ENCODE measurements around the gene CXXC4.

DNA sequence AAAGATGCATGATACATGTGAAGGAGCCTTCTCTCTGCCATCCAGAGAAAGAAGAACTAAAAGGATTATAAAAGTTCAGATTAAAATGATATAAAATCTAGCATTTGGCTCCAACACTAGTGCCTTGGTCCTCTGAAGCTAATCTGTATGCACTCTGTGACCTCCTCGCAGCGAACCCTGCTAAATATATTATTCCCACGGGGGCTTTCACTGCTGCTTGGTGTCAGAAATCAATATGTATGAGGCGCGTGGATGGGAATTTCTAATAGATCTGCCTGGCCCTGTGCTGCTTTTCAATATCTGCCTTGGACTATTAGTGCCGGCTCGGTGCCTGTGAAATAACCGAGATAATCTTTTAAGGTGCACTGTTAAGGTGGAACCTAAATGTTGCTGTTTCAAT, 69.7 kb downstream of the CXXC4 start:
- TF ChIP-seq, protein P1, sequence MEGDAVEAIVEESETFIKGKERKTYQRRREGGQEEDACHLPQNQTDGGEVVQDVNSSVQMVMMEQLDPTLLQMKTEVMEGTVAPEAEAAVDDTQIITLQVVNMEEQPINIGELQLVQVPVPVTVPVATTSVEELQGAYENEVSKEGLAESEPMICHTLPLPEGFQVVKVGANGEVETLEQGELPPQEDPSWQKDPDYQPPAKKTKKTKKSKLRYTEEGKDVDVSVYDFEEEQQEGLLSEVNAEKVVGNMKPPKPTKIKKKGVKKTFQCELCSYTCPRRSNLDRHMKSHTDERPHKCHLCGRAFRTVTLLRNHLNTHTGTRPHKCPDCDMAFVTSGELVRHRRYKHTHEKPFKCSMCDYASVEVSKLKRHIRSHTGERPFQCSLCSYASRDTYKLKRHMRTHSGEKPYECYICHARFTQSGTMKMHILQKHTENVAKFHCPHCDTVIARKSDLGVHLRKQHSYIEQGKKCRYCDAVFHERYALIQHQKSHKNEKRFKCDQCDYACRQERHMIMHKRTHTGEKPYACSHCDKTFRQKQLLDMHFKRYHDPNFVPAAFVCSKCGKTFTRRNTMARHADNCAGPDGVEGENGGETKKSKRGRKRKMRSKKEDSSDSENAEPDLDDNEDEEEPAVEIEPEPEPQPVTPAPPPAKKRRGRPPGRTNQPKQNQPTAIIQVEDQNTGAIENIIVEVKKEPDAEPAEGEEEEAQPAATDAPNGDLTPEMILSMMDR (IDR thresholded peaks at IDR 0.05; ENCODE audit: low read depth, low read length), result no peak
- TF ChIP-seq EZH2phosphoT487 (IDR thresholded peaks at IDR 0.05; ENCODE audit: low read depth), result no peak
